Pancreas (tissue), 10 donors: Measurements from ENCODE around the gene SUGP1. TPM values are rescaled to one million over a fixed set of nuclear protein-coding genes. Genes with fewer than 3 reads are reported as not detected.

Source experiments
- ATAC-seq, 4 donors: fragments of 200-7000 bp; cut with Tn5 transposase; one replicate each; pipeline versions ENCODE4 v1.8.0 to v1.9.1; 2020; ENCODE audit warnings: mild to moderate bottlenecking in 4 of 4, moderate library complexity in 4 of 4
- DNase-seq, 6 donors: peaks; one replicate each; pipeline ENCODE4 v3.0.0-alpha.2; 2020
- FAIRE-seq: peaks from 2 replicates; lab custom pipeline; 2012; peaks lifted over from hg19 to GRCh38; lab: Jason Lieb, UNC
- H3K27ac ChIP-seq, 4 donors: fragments of 200-600 bp; sonication (generic); 1 replicate in 3 of 4; 2 replicates in 1 of 4; pipeline versions ENCODE4 v1.5.0 to v1.8.0; 2020
- H3K27me3 ChIP-seq, 4 donors: fragments of 200-600 bp; one replicate each; pipeline ENCODE4 v1.8.0; 2021
- H3K36me3 ChIP-seq, 3 donors: fragments of 200-600 bp; sonication (generic) in 1 of 3; one replicate each; pipeline versions ENCODE4 v1.5.0 to v1.8.0; 2020 to 2021
- H3K4me1 ChIP-seq, 3 donors: fragments of 200-600 bp; one replicate each; pipeline ENCODE4 v1.8.0; 2021
- H3K4me3 ChIP-seq, 4 donors: fragments of 200-600 bp; sonication (generic) in 2 of 4; one replicate each; pipeline versions ENCODE4 v1.5.0 to v1.8.0; 2020 to 2021
- H3K9me3 ChIP-seq, 4 donors: fragments of 200-600 bp; one replicate each; pipeline ENCODE4 v1.8.0; 2021
- WGBS, 2 donors: extraction: QIAGEN DNeasy Blood & Tissue Kit; methylation state at CpG; one replicate each; pipeline ENCODE4 v1.1.7; 2013; 5-methylcytosine and 5-hydroxymethylcytosine counted together
- intact Hi-C, 3 donors: fragments of 100-400 bp; cut with DNase I; formaldehyde crosslinking; loops; one replicate each; pipeline versions ENCODE4 v1.11.1 to v1.14.2; 2022
- polyA plus RNA-seq, 2 donors: library from polyadenylated mRNA; stranded (reverse); fragments of 200-250 nt; gene quantifications; one replicate each; pipeline ENCODE4 v1.2.3, GENCODE V29; 2013
- total RNA-seq, 6 donors: library from RNA; stranded (reverse); fragmentation: NEBNext Ultra II Directional in 4 of 6; extraction: Animal tissue kit (Norgen Biotek cat#: 25700) in 4 of 6; gene quantifications; one replicate each; pipeline versions ENCODE4 v1.2.1 to v1.2.4, GENCODE V29; 2021 to 2023
- TF ChIP-seq, protein P1 (sequence below), 4 donors: fragments of 200-600 bp; sonication (generic) in 3 of 4; IDR thresholded peaks; one replicate each; pipeline versions ENCODE4 v1.5.0 to v1.8.0; 2021; ENCODE audit warnings: antibody characterized with exemption in 4 of 4
- donor health status: healthy with polysubstance abuse.
- donor health status: DM: no; HTN: no; CAD: no; lungs with moderate emphysema.
- donor health status: DM: no; HTN: no; CAD: no.
- donor health status: control.
- donor health status: control.
- donor health status: Bipolar disorder and iron deficiency.
- donor health status: DM: yes; HTN: yes; CAD: no.
- donor health status: DM: no; HTN: no; CAD: no.
- donor health status: DM: no; HTN: no; CAD: no.
- donor health status: DM: yes; HTN: yes; CAD: no.

The SUGP1 gene
- total and polyA plus RNA-seq, 8 donors = 14.6 to 50.3 (median 21.4) TPM

GRCh38 chr19:19263886-19264487, 56.3 kb downstream of the SUGP1 start:
- Histone ChIP-seq H3K4me3 (no peak overlapping the region), H3K27me3 (no peaks in the 10 kb centered on the region), H3K4me1 (no peaks in the 10 kb centered on the region), H3K9me3 (no peaks in the 10 kb centered on the region), H3K27ac (no peak overlapping the region), H3K36me3 (no peaks in the 10 kb centered on the region)
- DNase-seq (no peak), FAIRE-seq (no peak), ATAC-seq (no peak)
- TF ChIP-seq, protein P1, sequence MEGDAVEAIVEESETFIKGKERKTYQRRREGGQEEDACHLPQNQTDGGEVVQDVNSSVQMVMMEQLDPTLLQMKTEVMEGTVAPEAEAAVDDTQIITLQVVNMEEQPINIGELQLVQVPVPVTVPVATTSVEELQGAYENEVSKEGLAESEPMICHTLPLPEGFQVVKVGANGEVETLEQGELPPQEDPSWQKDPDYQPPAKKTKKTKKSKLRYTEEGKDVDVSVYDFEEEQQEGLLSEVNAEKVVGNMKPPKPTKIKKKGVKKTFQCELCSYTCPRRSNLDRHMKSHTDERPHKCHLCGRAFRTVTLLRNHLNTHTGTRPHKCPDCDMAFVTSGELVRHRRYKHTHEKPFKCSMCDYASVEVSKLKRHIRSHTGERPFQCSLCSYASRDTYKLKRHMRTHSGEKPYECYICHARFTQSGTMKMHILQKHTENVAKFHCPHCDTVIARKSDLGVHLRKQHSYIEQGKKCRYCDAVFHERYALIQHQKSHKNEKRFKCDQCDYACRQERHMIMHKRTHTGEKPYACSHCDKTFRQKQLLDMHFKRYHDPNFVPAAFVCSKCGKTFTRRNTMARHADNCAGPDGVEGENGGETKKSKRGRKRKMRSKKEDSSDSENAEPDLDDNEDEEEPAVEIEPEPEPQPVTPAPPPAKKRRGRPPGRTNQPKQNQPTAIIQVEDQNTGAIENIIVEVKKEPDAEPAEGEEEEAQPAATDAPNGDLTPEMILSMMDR (IDR thresholded peaks at IDR 0.05) = no peak
- WGBS, 2 donors = 70% methylated on average over 7 of the region's 7 CpGs
- intact Hi-C loops = no loop called here

GRCh38 chr19:19262190-19263057, 57.9 kb downstream of the SUGP1 start:
- FAIRE-seq (no peak), ATAC-seq (no peak), DNase-seq (peak in 1 of 6 donors; percentile 36)
- WGBS, 2 donors = 8 to 9% methylated on average over 19 to 31 of the region's 31 CpGs
- H3K27ac ChIP-seq = no peak overlapping the region
- H3K4me1 ChIP-seq = no peaks in the 10 kb centered on the region
- intact Hi-C loops = no loop called here
- no peaks in the 10 kb centered on the region for H3K9me3 ChIP-seq
- no peaks in the 10 kb centered on the region for H3K36me3 ChIP-seq
- H3K27me3 ChIP-seq = no peaks in the 10 kb centered on the region
- TF ChIP-seq, protein P1 (IDR thresholded peaks at IDR 0.05) = no peak
- H3K4me3 ChIP-seq = no peak overlapping the region

DNA sequence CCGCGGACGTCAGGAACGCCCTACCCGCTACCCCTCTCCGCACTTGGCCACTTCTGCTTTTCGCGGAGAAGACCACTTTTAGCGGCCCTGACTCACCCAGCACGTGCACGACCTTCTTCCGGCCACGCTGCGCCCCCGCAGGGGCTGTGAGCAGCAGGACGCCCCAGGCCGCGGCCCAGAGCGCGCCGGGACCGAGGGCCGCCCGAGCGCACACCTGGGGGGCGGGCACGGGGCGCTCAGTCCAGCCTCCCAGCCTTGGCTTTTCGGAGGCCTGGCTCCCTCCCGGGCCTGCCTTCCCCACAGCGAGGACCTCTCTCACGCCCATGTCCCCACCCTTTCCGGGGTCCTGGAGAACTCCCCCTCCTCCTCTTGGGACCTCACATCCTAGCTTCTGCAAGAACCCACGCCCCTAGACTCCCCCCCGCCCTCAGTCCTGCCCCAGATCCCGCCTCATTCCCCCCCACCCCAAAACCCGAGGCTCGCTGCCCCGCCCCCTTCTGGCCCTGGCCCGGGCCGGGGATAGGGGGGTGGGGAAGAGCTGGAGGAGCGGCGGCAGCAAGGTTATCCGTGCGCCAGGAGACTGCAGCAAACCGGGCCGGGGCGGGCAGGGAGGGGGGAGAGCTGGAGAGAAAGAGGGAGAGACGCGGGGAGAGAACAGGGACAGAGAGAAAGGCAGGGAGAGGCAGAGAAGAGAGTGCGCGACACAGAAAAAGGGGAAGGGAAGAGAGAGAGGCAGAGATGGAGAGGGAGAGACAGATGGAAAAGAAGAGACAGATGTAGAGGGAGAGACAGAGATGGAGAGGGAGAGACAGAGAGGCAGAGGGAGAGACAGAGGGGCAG, 58.7 kb downstream of the SUGP1 start:
- intact Hi-C loops = no loop called here
- FAIRE-seq = no peak
- DNase-seq = no peak
- Histone ChIP-seq H3K4me3 (no peak overlapping the region), H3K4me1 (no peaks in the 10 kb centered on the region), H3K27me3 (no peaks in the 10 kb centered on the region), H3K9me3 (no peaks in the 10 kb centered on the region), H3K27ac (no peak overlapping the region), H3K36me3 (no peaks in the 10 kb centered on the region)
- TF ChIP-seq, protein P1 (IDR thresholded peaks at IDR 0.05) = no peak
- 4 to 5% methylated on average over 43 to 52 of the region's 52 CpGs for WGBS, 2 donors
- ATAC-seq = no peak

DNA sequence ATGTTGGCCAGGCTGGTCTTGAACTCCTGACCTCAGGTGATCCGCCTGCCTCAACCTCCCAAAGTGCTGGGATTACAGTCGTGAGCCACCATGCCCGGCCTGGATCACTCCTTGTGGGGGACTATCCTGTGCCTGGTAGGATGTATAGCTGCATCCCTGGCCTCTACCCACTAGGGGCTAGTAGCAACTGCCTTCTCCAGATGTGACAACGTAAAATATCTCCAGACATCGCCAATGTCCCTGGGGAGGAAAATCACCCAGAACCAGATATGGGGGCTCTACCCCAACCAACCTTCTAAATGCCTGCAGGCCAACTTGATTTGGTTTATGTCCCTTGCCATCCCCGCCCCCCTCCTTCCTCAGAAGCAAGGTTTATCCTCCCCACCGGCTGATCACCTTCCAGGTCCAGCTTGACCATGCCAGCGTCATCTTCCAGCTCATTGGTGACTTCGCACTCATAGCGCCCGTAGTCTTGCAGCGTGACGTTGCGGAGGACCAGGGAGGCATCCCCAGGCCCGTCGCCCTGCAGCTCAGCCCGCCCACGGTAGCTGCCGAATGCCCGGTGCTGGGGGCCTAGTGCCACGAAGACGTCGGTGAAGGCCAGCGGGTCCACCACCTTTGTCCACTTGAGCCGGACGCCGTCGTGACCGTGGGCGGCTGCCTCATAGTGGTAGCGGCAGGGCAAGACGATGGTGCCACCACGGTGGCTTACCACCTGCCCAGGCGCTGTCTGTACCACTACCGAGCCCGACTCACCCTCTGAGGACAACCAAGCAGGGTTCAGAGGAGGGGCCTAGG, 59.7 kb downstream of the SUGP1 start:
- H3K4me3 ChIP-seq = no peak overlapping the region
- DNase-seq (peak in 1 of 6 donors; percentile 54), FAIRE-seq (no peak), ATAC-seq (no peak)
- H3K9me3 ChIP-seq = no peaks in the 10 kb centered on the region
- H3K27ac ChIP-seq = no peak overlapping the region
- 47 to 55% methylated on average over 36 of the region's 36 CpGs for WGBS, 2 donors
- no peaks in the 10 kb centered on the region for H3K27me3 ChIP-seq
- no peaks in the 10 kb centered on the region for H3K4me1 ChIP-seq
- TF ChIP-seq, protein P1 (IDR thresholded peaks at IDR 0.05) = no peak
- intact Hi-C loops = no loop called here
- H3K36me3 ChIP-seq = no peaks in the 10 kb centered on the region
